H1 (cell line): ENCODE measurements around the gene PEAK3. TPM values are rescaled to one million over a fixed set of nuclear protein-coding genes. Genes with fewer than 3 reads are reported as not detected.

Experiments
- CTCF ChIA-PET: fragments of 300-600 bp; sonication (Branson Sonifier 250); formaldehyde crosslinking; loops from one replicate; lab custom pipeline; 2021; ENCODE audit not compliant: partially characterized antibody; lab: Charles Lee
- POLR2A ChIA-PET: fragments of 300-600 bp; sonication (Branson Sonifier 250); formaldehyde crosslinking; loops from one replicate; lab custom pipeline; 2021; ENCODE audit warnings: inconsistent platforms; ENCODE audit not compliant: partially characterized antibody; lab: Charles Lee
- DNase-seq, 2 experiments: peaks; one replicate each; pipeline versions ENCODE4 v3.0.0 to v3.0.0-alpha.2; 2010 to 2022; ENCODE audit warnings: low spot score in 2 of 2, low read depth in 1 of 2, mixed read lengths in 1 of 2
- FAIRE-seq: peaks from 2 replicates; lab custom pipeline; 2011; peaks lifted over from hg19 to GRCh38; lab: Jason Lieb, UNC
- H2AFZ ChIP-seq: 2 replicates; pipeline ENCODE4 v1.8.1; 2012; ENCODE audit warnings: low read length, inconsistent platforms
- H2AK5ac ChIP-seq: 2 replicates; pipeline ENCODE4 v1.6.1; 2013; ENCODE audit warnings: low read depth, low read length
- H2BK120ac ChIP-seq: replicated peaks from 2 replicates; pipeline ENCODE3; 2013; ENCODE audit warnings: low read depth, low read length, inconsistent platforms
- H2BK12ac ChIP-seq: 2 replicates; pipeline ENCODE4 v1.6.1; 2013; ENCODE audit warnings: low read depth, low read length
- H2BK15ac ChIP-seq: 2 replicates; pipeline ENCODE4 v1.6.1; 2013; ENCODE audit warnings: low read length
- H2BK20ac ChIP-seq: 2 replicates; pipeline ENCODE4 v1.6.1; 2013; ENCODE audit warnings: low read length
- H2BK5ac ChIP-seq: 2 replicates; pipeline ENCODE4 v1.6.1; 2013; ENCODE audit warnings: low read depth, low read length
- H3K14ac ChIP-seq: 2 replicates; pipeline ENCODE4 v1.6.1; 2013; ENCODE audit warnings: inconsistent platforms; ENCODE audit not compliant: insufficient read length
- H3K18ac ChIP-seq: 2 replicates; pipeline ENCODE4 v1.6.1; 2013; ENCODE audit warnings: low read length; ENCODE audit errors: extremely low read depth
- H3K23ac ChIP-seq: 2 replicates; pipeline ENCODE4 v1.6.1; 2013; ENCODE audit warnings: inconsistent platforms; ENCODE audit not compliant: insufficient read length
- H3K23me2 ChIP-seq: 2 replicates; pipeline ENCODE4 v1.6.1; 2013; ENCODE audit warnings: low read depth, low read length
- H3K27ac ChIP-seq: 2 replicates; pipeline ENCODE4 v1.6.1; 2011; ENCODE audit warnings: low read depth, low read length, inconsistent platforms
- H3K27me3 ChIP-seq, 4 experiments: replicated peaks in 1 of 4; 1 replicate in 1 of 4; 2 replicates in 3 of 4; pipeline versions ENCODE4 v1.6.1 to v1.8.1; 2011 to 2013; ENCODE audit warnings: low read length in 3 of 4, mild to moderate bottlenecking in 3 of 4, inconsistent platforms in 2 of 4, mixed read lengths in 2 of 4, moderate library complexity in 1 of 4; ENCODE audit not compliant: control insufficient read depth in 3 of 4, insufficient read depth in 3 of 4; ENCODE audit errors: extremely low read depth in 1 of 4
- H3K36me3 ChIP-seq, 4 experiments: 2 replicates each; pipeline versions ENCODE4 v1.6.1 to v1.8.1; 2011 to 2013; ENCODE audit warnings: mild to moderate bottlenecking in 4 of 4, low read length in 3 of 4, moderate library complexity in 2 of 4, control low read depth in 1 of 4, inconsistent platforms in 1 of 4; ENCODE audit not compliant: insufficient read depth in 4 of 4, control insufficient read depth in 2 of 4
- H3K4ac ChIP-seq: replicated peaks from 2 replicates; pipeline ENCODE3; 2013; ENCODE audit warnings: low read length, low read depth, mixed read lengths, inconsistent platforms; ENCODE audit not compliant: insufficient read length
- H3K4me1 ChIP-seq, 4 experiments: replicated peaks in 1 of 4; 1 replicate in 1 of 4; 2 replicates in 3 of 4; pipeline versions ENCODE4 v1.6.1 to v1.8.1; 2011 to 2013; ENCODE audit warnings: low read length in 3 of 4, inconsistent platforms in 2 of 4, mixed read lengths in 1 of 4; ENCODE audit not compliant: insufficient read depth in 4 of 4, control insufficient read depth in 3 of 4
- H3K4me2 ChIP-seq, 2 experiments: 2 replicates each; pipeline versions ENCODE4 v1.6.1 to v1.8.1; 2011 to 2013; ENCODE audit warnings: low read depth in 2 of 2, low read length in 2 of 2, control low read depth in 1 of 2, inconsistent platforms in 1 of 2, mild to moderate bottlenecking in 1 of 2; ENCODE audit not compliant: insufficient read depth in 1 of 2
- H3K4me3 ChIP-seq, 4 experiments: fragments of 200-600, 300-600 bp in 1 of 4; sonication (generic), shearing (Covaris generic), sonication (Bioruptor Twin) in 1 of 4; 2 replicates each; pipeline versions ENCODE4 v1.5.1 to v1.8.1; 2011 to 2016; ENCODE audit warnings: low read length in 4 of 4, low read depth in 3 of 4, control low read depth in 2 of 4, inconsistent platforms in 2 of 4, mild to moderate bottlenecking in 2 of 4, mixed read lengths in 1 of 4, moderate library complexity in 1 of 4; ENCODE audit not compliant: insufficient read depth in 2 of 4; ENCODE audit errors: extremely low read depth in 1 of 4
- H3K56ac ChIP-seq: replicated peaks from 2 replicates; pipeline ENCODE3; 2013; ENCODE audit warnings: low read depth, mild to moderate bottlenecking, mixed read lengths, low read length, inconsistent platforms; ENCODE audit not compliant: insufficient read length
- H3K79me1 ChIP-seq: 2 replicates; pipeline ENCODE4 v1.6.1; 2013; ENCODE audit warnings: low read depth, low read length, control low read depth
- H3K79me2 ChIP-seq, 2 experiments: 2 replicates each; pipeline versions ENCODE4 v1.6.1 to v1.8.1; 2012 to 2013; ENCODE audit warnings: low read length in 2 of 2, mild to moderate bottlenecking in 2 of 2, inconsistent platforms in 1 of 2; ENCODE audit not compliant: insufficient read depth in 2 of 2, control insufficient read depth in 1 of 2
- H3K9ac ChIP-seq, 4 experiments: replicated peaks in 1 of 4; 1 replicate in 1 of 4; 2 replicates in 3 of 4; pipeline versions ENCODE4 v1.6.1 to v1.8.1; 2011 to 2013; ENCODE audit warnings: low read depth in 3 of 4, low read length in 3 of 4, control low read depth in 2 of 4, mild to moderate bottlenecking in 2 of 4, moderate library complexity in 2 of 4, inconsistent platforms in 1 of 4; ENCODE audit errors: extremely low read depth in 1 of 4
- H3K9me3 ChIP-seq, 2 experiments: 2 replicates each; pipeline versions ENCODE4 v1.6.1 to v1.8.1; 2012 to 2013; ENCODE audit warnings: mild to moderate bottlenecking in 2 of 2, moderate library complexity in 2 of 2, control low read depth in 1 of 2, inconsistent platforms in 1 of 2, low read depth in 1 of 2, low read length in 1 of 2, mixed read lengths in 1 of 2; ENCODE audit not compliant: insufficient read depth in 2 of 2
- H4K20me1 ChIP-seq, 2 experiments: replicated peaks in 1 of 2; 2 replicates each; pipeline versions ENCODE3 to v1.8.1; 2011 to 2013; ENCODE audit warnings: inconsistent platforms in 2 of 2, low read length in 2 of 2, mild to moderate bottlenecking in 1 of 2; ENCODE audit not compliant: insufficient read depth in 2 of 2, control insufficient read depth in 1 of 2
- H4K5ac ChIP-seq: 2 replicates; pipeline ENCODE4 v1.6.1; 2013; ENCODE audit warnings: low read length, low read depth, mixed read lengths, inconsistent platforms; ENCODE audit not compliant: insufficient read length
- H4K8ac ChIP-seq: 2 replicates; pipeline ENCODE4 v1.8.0; 2013; ENCODE audit warnings: mild to moderate bottlenecking, moderate library complexity, low read length, inconsistent platforms; ENCODE audit not compliant: insufficient read depth; ENCODE audit errors: extremely low read depth
- H4K91ac ChIP-seq: replicated peaks from 2 replicates; pipeline ENCODE3; 2013; ENCODE audit warnings: low read length, mixed read lengths, inconsistent platforms; ENCODE audit not compliant: insufficient read length
- BACH1 ChIP-seq: IDR thresholded peaks from 2 replicates; pipeline ENCODE4 v1.6.1; 2012; ENCODE audit warnings: low read length, improper control_type of control experiment
- BRCA1 ChIP-seq: IDR thresholded peaks from 2 replicates; pipeline ENCODE4 v1.6.1; 2012; ENCODE audit warnings: low read depth, low read length, improper control_type of control experiment
- CBX5 ChIP-seq: fragments of 300-800, 300-1000 bp; sonication (generic); IDR thresholded peaks from 2 replicates; pipeline ENCODE4 v1.7.1; 2016; ENCODE audit warnings: antibody characterized with exemption, low read length, low read depth
- CHD2 ChIP-seq: IDR thresholded peaks from 2 replicates; pipeline ENCODE4 v1.6.1; 2012; ENCODE audit warnings: low read length, improper control_type of control experiment
- CREB1 ChIP-seq: IDR thresholded peaks from 2 replicates; pipeline ENCODE4 v1.6.1; 2012; ENCODE audit warnings: inconsistent platforms
- HDAC6 ChIP-seq: IDR thresholded peaks from one replicate; pipeline ENCODE4 v1.7.1; 2012; ENCODE audit warnings: low read depth, mild to moderate bottlenecking, inconsistent platforms, low read length, moderate library complexity
- JUN ChIP-seq: IDR thresholded peaks from 2 replicates; pipeline ENCODE4 v1.6.1; 2011; ENCODE audit warnings: low read depth, mild to moderate bottlenecking, improper control_type of control experiment, low read length
- JUND ChIP-seq: IDR thresholded peaks from 2 replicates; pipeline ENCODE4 v1.6.1; 2011; ENCODE audit warnings: mild to moderate bottlenecking, improper control_type of control experiment, low read length
- KDM1A ChIP-seq: fragments of 200-600, 300-600 bp; sonication (generic); IDR thresholded peaks from 2 replicates; pipeline ENCODE4 v1.7.1; 2016; ENCODE audit warnings: mild to moderate bottlenecking, low read length, borderline replicate concordance
- KDM4A ChIP-seq: IDR thresholded peaks from one replicate; pipeline ENCODE4 v1.7.1; 2012; ENCODE audit warnings: low read depth, mild to moderate bottlenecking, moderate library complexity, low read length, inconsistent platforms; ENCODE audit not compliant: severe bottlenecking
- POLR2AphosphoS5 ChIP-seq: IDR thresholded peaks from 2 replicates; pipeline ENCODE4 v1.6.1; 2011; ENCODE audit warnings: low read depth, low read length
- POU5F1 ChIP-seq: IDR thresholded peaks from 2 replicates; pipeline ENCODE4 v1.6.1; 2011; ENCODE audit warnings: low read depth, mild to moderate bottlenecking, low read length, moderate library complexity
- RAD21 ChIP-seq, 2 experiments: IDR thresholded peaks in 1 of 2; conservative IDR thresholded peaks in 1 of 2; 2 replicates each; pipeline ENCODE4 v1.6.1; 2011; ENCODE audit warnings: low read depth in 2 of 2, low read length in 2 of 2, improper control_type of control experiment in 1 of 2, inconsistent platforms in 1 of 2, mild to moderate bottlenecking in 1 of 2, moderate library complexity in 1 of 2
- RBBP5 ChIP-seq: IDR thresholded peaks from 2 replicates; pipeline ENCODE4 v1.7.1; 2012; ENCODE audit warnings: low read depth, mild to moderate bottlenecking, inconsistent platforms, low read length, moderate library complexity, borderline replicate concordance
- TCF12 ChIP-seq: IDR thresholded peaks from 2 replicates; pipeline ENCODE4 v1.6.1; 2011; ENCODE audit warnings: low read depth, mild to moderate bottlenecking, low read length
- WGBS, 2 experiments: shearing (Covaris generic) in 1 of 2; methylation state at CpG; one replicate each; pipeline versions ENCODE4 v1.1.6 to v1.1.7; 2013 to 2015; ENCODE audit warnings: low lambda C conversion rate in 2 of 2, mixed read lengths in 2 of 2, inconsistent platforms in 1 of 2, low coverage in 1 of 2, missing lambda C conversion rate in 1 of 2; ENCODE audit not compliant: insufficient replicate concordance in 2 of 2, insufficient coverage in 1 of 2, insufficient read length in 1 of 2; ENCODE audit errors: extremely low coverage in 1 of 2, missing lambda C conversion rate in 1 of 2; 5-methylcytosine and 5-hydroxymethylcytosine counted together
- polyA plus RNA-seq, 7 experiments: library from polyadenylated mRNA; depleted of rRNA in 3 of 7; stranded (reverse) in 5 of 7; unstranded in 2 of 7; fragments of >200 nt in 5 of 7; fragments of 200-250 nt in 2 of 7; gene quantifications; 1 replicate in 5 of 7; 2 replicates in 1 of 7; 4 replicates in 1 of 7; pipeline versions ENCODE4 v1.2.1 to v1.2.3, GENCODE V29; 2011 to 2013; ENCODE audit warnings: missing spikeins in 2 of 7, mixed read lengths in 2 of 7
- total RNA-seq: library from RNA; stranded (reverse); fragmentation: NEBNext Ultra II Directional; extraction: Animal tissue kit (Norgen Biotek cat#: 25700); gene quantifications from 2 replicates; pipeline ENCODE4 v1.2.1, GENCODE V29; 2021

The PEAK3 gene
- total and polyA plus RNA-seq, 2 of the 8 experiments (the other 6 are each of a cell fraction or from before 2014, with no cell fraction given) = not detected

DNA sequence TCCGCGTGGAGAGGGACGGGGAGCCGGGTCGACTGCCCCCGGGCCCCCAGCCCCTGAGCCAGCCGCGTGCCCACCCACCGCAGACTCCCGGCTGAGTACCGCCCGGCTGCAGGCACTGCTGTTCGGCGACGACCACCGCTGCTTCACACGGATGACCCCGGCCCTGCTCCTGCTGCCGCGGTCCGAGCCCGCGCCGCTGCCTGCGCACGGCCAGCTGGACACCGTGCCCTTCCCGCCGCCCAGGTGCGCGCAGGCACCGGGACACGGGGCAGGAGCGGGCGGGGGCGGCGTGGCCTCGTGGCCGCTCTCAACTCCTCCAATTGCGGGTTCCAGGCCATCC lies 31.2 kb downstream of the PEAK3 start:
- no peak for FAIRE-seq
- Histone ChIP-seq H2AK5ac (no peak overlapping the region), H3K4me3 (no peak overlapping the region), H3K27me3 (peaks cover 0 to 23% (median 12%) of the 10 kb centered on the region in 4 experiments; a peak in 6 of 7 replicates), H3K23ac (no peak overlapping the region), H3K79me2 (no peaks in the 10 kb centered on the region; a peak in 1 of 4 replicates), H3K9me3 (no peaks in the 10 kb centered on the region; a peak in 1 of 4 replicates), H3K14ac (no peak overlapping the region), H2BK20ac (no peak overlapping the region), H3K4ac (no peak overlapping the region), H3K4me2 (no peak overlapping the region), H2BK120ac (no peak overlapping the region), H4K91ac (no peak overlapping the region), H3K79me1 (no peaks in the 10 kb centered on the region; the same call in 1 of the 2 replicates), H3K9ac (no peak overlapping the region), H3K27ac (no peak overlapping the region), H2BK5ac (no peak overlapping the region), H4K5ac (no peak overlapping the region), H2BK12ac (no peak overlapping the region), H2BK15ac (no peak overlapping the region), H4K20me1 (peaks cover 8 to 14% of the 10 kb centered on the region in 2 experiments), H3K18ac (no peak overlapping the region), H3K23me2 (peaks cover 12% of the 10 kb centered on the region; the same call in 1 of the 2 replicates), H3K36me3 (peaks cover 7 to 21% (median 16%) of the 10 kb centered on the region in 4 experiments; a peak in 7 of 8 replicates), H3K56ac (no peak overlapping the region), H4K8ac (no peak overlapping the region), H2AFZ (no peak overlapping the region), H3K4me1 (peaks cover 0 to 4% (median under 1%) of the 10 kb centered on the region in 4 experiments; a peak in 3 of 7 replicates)
- ChIA-PET POLR2A (interaction anchor here (0.9 to 18.7 kb wide), 6 partner anchors 9 to 103 kb away, joined by 4 to 330 read pairs (median 56); partner anchors contain the start of genes PLEKHJ1 and SF3A2), CTCF (no interaction called here)
- peak in 1 of 2 experiments; percentile 62 for DNase-seq
- WGBS, 2 experiments = 95% methylated on average over 19 of the region's 40 CpGs; no CpG with 5 or more reads in 1 of the 2 experiments
- TF ChIP-seq CHD2 (no peak), BRCA1 (no peak), HDAC6 (no peak), CBX5 (no peak), KDM4A (no peak), POLR2AphosphoS5 (no peak; the same call in 1 of the 2 replicates), CREB1 (no peak), POU5F1 (no peak), TCF12 (no peak), BACH1 (no peak), JUND (no peak), RAD21 (IDR thresholded peaks at IDR 0.05 in 1 of 2, conservative IDR thresholded peaks at IDR 0.05 in 1 of 2; ENCODE audit: low read depth in 2 of 2, low read length in 2 of 2) (no peak), JUN (no peak), KDM1A (no peak), RBBP5 (no peak)
